OCI-LY7 (cell line): ENCODE measurements around the gene BBS4. TPM values are rescaled to one million over a fixed set of nuclear protein-coding genes. Genes with fewer than 3 reads are reported as not detected.
"Not testable (repeated sequence)": the region's sequence is repeated elsewhere in the genome, so short reads cannot be mapped to it uniquely, and the experiment has no call there.

Experiments
- BruUV-seq: library from RNA; stranded (reverse); fragments of 400-500 nt; replicated peaks from 2 replicates; lab custom pipeline; 2021; lab: Mats Ljungman, UMichigan
- CTCF ChIA-PET: fragments of 300-600 bp; sonication (Branson Sonifier 250); formaldehyde crosslinking; loops from one replicate; lab custom pipeline; 2022; ENCODE audit warnings: antibody characterized with exemption; ENCODE audit not compliant: unreplicated experiment; lab: Charles Lee
- POLR2A ChIA-PET: fragments of 300-600 bp; sonication (Branson Sonifier 250); formaldehyde crosslinking; loops from one replicate; lab custom pipeline; 2022; ENCODE audit warnings: antibody characterized with exemption; lab: Charles Lee
- DNase-seq: peaks from one replicate; pipeline ENCODE4 v3.0.0-alpha.2; 2015; ENCODE audit warnings: low spot score
- H2AFZ ChIP-seq: fragments of 200-600 bp; sonication (generic), shearing (Covaris generic); 2 replicates; pipeline ENCODE4 v1.6.1; 2014; ENCODE audit warnings: mild to moderate bottlenecking, antibody characterized with exemption, low read length, moderate library complexity
- H3K27ac ChIP-seq: fragments of 200-600 bp; sonication (generic); 2 replicates; pipeline ENCODE4 v1.5.1; 2014; ENCODE audit warnings: mixed run types, low read depth, mild to moderate bottlenecking, moderate library complexity, low read length, inconsistent platforms; ENCODE audit not compliant: poor library complexity, severe bottlenecking
- H3K36me3 ChIP-seq: fragments of 200-600 bp; sonication (generic); 2 replicates; pipeline ENCODE4 v1.6.1; 2014; ENCODE audit warnings: mild to moderate bottlenecking, antibody characterized with exemption, low read length, moderate library complexity, mixed read lengths; ENCODE audit not compliant: insufficient read depth
- H3K4me1 ChIP-seq: fragments of 200-600 bp; sonication (generic); 2 replicates; pipeline ENCODE4 v1.5.1; 2014; ENCODE audit warnings: mild to moderate bottlenecking, low read length; ENCODE audit not compliant: insufficient read depth, poor library complexity, severe bottlenecking
- H3K4me2 ChIP-seq: fragments of 200-600 bp; sonication (generic); 2 replicates; pipeline ENCODE4 v1.6.1; 2014; ENCODE audit warnings: mild to moderate bottlenecking, low read length
- H3K4me3 ChIP-seq: fragments of 200-600 bp; sonication (generic); 2 replicates; pipeline ENCODE4 v1.5.1; 2014; ENCODE audit warnings: mild to moderate bottlenecking, low read depth, low read length; ENCODE audit not compliant: poor library complexity, severe bottlenecking
- H3K79me2 ChIP-seq: fragments of 200-600 bp; sonication (generic); 2 replicates; pipeline ENCODE4 v1.6.1; 2016; ENCODE audit warnings: low read depth, mild to moderate bottlenecking, low read length, moderate library complexity, mixed read lengths; ENCODE audit not compliant: insufficient read depth
- H3K9me2 ChIP-seq: fragments of 200-600 bp; sonication (generic); 2 replicates; pipeline ENCODE4 v1.6.1; 2016; ENCODE audit warnings: mild to moderate bottlenecking, low read length, mixed read lengths; ENCODE audit not compliant: insufficient read depth
- H3K9me3 ChIP-seq: fragments of 200-600 bp; sonication (generic); 2 replicates; pipeline ENCODE4 v1.6.1; 2014; ENCODE audit warnings: mild to moderate bottlenecking, mixed run types, low read length, mixed read lengths
- H4K20me1 ChIP-seq: fragments of 200-600 bp; sonication (generic); 2 replicates; pipeline ENCODE4 v1.6.1; 2014; ENCODE audit warnings: mild to moderate bottlenecking, antibody characterized with exemption, low read length, moderate library complexity, mixed read lengths; ENCODE audit not compliant: insufficient read depth
- intact Hi-C: fragments of 100-400 bp; cut with micrococcal nuclease; formaldehyde crosslinking; loops from one replicate; pipeline ENCODE4 v1.10.0; 2022; ENCODE audit not compliant: unreplicated experiment
- total RNA-seq, 2 experiments: library from RNA; depleted of rRNA in 1 of 2; stranded (reverse); fragments of >200 nt in 1 of 2; shearing (Covaris generic) in 1 of 2; gene quantifications; 2 replicates each; pipeline ENCODE4 v1.2.3, GENCODE V29; 2014 to 2022

BBS4 gene
- total RNA-seq, 2 experiments from 2014 or later = 19.7 to 29.7 TPM

DNA sequence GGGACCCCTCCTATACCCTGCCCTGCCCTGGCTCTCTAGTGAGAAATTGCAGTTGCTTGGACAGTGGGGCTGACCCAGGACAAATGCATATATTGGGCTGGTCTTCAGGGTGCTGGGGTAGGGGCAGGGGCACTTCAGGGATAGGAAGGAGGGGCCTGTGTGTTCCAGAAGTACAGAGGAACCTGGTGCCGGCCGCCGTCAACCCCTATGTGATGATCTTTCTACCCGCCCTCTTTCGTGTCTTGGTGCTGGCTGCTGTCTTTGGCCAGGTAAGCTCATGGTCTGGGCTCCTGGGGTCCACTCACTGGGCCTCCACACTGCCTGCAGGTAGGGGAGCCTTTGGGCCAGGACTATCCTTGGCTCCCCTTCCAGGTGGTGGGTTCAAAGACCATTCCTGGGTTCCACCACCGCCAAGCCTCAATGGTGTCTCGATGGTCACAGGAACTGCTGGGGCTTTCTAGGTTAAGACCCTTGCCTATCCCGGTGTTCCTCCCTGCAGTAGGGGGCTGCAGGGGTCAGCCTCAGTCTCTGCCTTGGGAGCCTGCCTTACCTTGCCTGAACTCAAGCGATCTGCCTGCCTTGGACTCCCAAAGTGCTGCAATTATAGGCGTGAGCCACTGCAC, 37.3 kb upstream of the BBS4 start:
- POLR2A ChIA-PET, H3K27ac ChIP-seq, BruUV-seq: not testable (repeated sequence)

DNA sequence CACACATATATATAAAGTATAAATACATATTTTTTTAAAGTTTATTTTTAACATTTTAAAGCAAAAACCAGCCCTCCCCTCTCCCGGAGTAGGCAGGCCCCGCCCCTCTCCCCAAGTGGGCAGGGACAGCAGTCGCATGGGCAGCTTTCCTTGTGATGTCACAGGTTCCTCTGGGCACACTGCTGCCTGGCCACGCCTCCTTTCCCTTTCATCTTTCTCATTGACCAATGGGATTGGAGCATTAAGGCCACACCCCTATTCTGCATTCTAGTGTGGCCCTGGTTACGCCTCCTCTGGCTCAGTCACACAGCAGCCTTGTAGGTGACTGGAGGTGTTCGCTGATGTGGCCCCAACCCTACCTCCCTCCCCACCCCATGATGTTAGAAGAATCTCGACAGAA, 31.6 kb upstream of the BBS4 start, which contains the start of gene GOLGA6B:
TSS of gene GOLGA6B (plus strand) at position 301 of the 400 bp plus-strand sequence. CDS start at position 342, 41 bp downstream.
- H3K9me2 ChIP-seq, H3K27ac ChIP-seq, H3K4me2 ChIP-seq, BruUV-seq, H3K36me3 ChIP-seq, H2AFZ ChIP-seq, intact Hi-C loops, H3K4me3 ChIP-seq, H3K79me2 ChIP-seq, DNase-seq, H3K4me1 ChIP-seq, CTCF ChIA-PET, H3K9me3 ChIP-seq, POLR2A ChIA-PET, H4K20me1 ChIP-seq: not testable (repeated sequence)

More for the DNA sequence above, 37.3 kb upstream of the BBS4 start:
- H3K4me1 ChIP-seq, H3K9me2 ChIP-seq, H3K9me3 ChIP-seq, H3K4me2 ChIP-seq, H3K79me2 ChIP-seq, H4K20me1 ChIP-seq, H3K36me3 ChIP-seq, H3K4me3 ChIP-seq, H2AFZ ChIP-seq, DNase-seq, intact Hi-C loops, CTCF ChIA-PET: not testable (repeated sequence)

DNA sequence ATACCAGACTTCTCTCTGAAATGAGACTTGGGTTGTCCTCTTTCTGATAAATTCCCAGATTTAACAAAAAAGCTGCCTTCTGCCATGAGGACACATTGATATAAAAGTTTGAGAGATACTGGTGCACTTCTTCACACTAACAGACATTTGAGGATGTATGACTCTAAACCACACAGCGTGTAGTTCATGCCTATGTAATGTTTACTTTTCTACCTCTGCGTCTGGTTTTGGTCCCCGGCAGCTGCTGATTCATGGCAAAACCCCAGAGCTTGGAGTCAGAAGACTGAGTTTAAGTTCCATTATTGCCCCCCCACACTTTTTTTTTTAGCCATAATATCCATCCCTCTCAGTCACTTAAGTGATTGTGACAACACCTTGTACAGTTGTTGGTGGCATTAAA, 30.0 kb upstream of the BBS4 start:
- BruUV-seq = not testable (repeated sequence)

DNA sequence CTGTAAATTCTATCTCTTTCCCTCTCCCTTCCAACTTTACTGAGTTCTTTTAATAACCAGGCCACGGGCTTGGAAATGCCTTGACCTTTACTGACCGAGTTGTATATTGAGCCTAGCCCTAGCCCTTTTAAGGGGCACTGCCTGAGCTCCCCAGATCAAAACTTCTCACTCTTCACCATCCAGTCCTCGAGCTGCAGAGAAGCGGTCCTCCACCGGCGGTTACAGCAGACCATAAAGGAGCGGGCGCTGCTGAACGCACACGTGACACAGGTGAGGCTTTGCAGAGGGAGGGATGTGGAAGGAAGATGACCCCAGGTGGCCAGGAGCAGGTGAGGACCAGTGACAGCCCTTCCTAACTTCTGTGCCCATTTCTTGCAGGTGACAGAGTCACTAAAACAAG, 24.9 kb upstream of the BBS4 start:
- H3K36me3 ChIP-seq, H3K9me2 ChIP-seq, H3K79me2 ChIP-seq, H3K4me1 ChIP-seq, intact Hi-C loops, H4K20me1 ChIP-seq, H3K4me3 ChIP-seq, H3K9me3 ChIP-seq, POLR2A ChIA-PET, H3K27ac ChIP-seq, BruUV-seq, CTCF ChIA-PET, H2AFZ ChIP-seq, DNase-seq, H3K4me2 ChIP-seq: not testable (repeated sequence)

More for the DNA sequence above, 30.0 kb upstream of the BBS4 start:
- H3K4me3 ChIP-seq, H4K20me1 ChIP-seq, H3K9me2 ChIP-seq, H3K9me3 ChIP-seq, H3K27ac ChIP-seq, CTCF ChIA-PET, intact Hi-C loops, H3K79me2 ChIP-seq, H3K36me3 ChIP-seq, POLR2A ChIA-PET, H3K4me2 ChIP-seq, H2AFZ ChIP-seq, DNase-seq, H3K4me1 ChIP-seq: not testable (repeated sequence)
